NCI-H1417 (cell line): Measurements from ENCODE around the gene PRR20E.
"Not testable (repeated sequence)": the region's sequence is repeated elsewhere in the genome, so short reads cannot be mapped to it uniquely, and the experiment has no call there.

ENCODE experiments used
- DNase-seq, 3 experiments: peaks; one replicate each; lab custom pipeline; 2025; lab: John Stamatoyannopoulos, UW

PRR20E gene

DNA sequence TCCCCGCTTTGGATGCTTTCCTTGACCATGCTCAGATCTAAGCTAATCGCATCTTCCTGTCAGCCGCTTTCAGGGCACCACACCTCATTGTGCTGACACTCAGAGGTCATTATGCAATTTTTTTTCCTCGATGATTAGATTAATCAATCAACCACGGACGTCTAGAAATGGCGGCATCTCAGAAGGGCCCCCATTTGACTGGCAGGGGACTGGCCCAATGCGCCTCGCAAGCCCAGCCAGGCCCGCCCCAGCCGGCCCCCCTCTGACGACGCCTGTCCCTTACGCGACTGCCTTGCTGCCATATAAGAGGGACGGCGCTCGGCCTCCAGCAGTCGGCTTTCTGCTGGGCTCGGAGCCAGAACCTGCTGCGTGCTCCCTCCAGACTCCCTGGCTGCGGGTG is at the start of gene PRR20E:
Gene PRR20E, plus strand, starts transcription at position 301 of the 400 bp plus-strand sequence. CDS start 387 bp downstream, outside the sequence.
- not testable (repeated sequence) for DNase-seq

- no peak for DNase-seq
Observed at GRCh38 chr13:57123681-57124080, 43.3 kb upstream of the PRR20E start.

- no peak for DNase-seq
Observed at GRCh38 chr13:57128909-57129308, 38.1 kb upstream of the PRR20E start.

DNA sequence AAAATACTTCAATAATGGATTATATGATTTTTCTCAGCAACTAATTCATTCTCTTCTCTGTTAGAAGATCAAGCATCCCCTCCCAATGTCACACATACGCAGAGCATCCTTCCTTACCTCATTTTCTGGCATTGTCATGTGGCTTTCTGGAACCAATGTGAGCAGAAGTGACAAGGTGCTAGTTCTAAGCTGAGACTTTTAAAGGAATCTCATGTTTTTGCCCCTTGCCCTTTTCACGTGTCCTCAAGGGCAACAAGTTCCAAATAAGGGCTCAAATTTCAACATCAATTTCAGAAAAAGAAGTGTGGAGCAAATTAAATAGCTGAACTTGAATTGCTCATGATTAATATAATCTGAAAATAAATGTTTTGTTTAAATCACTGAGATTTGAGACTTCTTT is 30.9 kb upstream of the PRR20E start:
- no peak for DNase-seq

DNA sequence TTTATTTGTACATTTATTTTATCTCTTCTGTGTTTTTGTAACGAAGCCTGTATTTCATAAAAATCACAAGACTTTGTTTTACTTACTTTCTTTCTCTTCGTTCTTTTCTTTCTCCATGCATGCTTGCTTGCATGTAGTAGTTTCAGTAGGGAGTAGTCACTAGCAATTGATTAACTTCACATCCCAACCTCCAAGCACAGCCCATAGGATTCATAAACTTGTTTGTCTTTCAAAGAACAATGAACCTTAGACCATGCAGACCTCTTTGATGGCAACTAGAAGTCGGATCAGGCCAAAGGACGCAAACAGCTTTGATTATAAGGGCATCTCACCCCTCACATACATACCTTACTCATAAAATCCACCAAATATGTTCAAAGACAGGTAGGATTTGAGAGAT is 29.4 kb upstream of the PRR20E start:
- DNase-seq, result no peak

DNA sequence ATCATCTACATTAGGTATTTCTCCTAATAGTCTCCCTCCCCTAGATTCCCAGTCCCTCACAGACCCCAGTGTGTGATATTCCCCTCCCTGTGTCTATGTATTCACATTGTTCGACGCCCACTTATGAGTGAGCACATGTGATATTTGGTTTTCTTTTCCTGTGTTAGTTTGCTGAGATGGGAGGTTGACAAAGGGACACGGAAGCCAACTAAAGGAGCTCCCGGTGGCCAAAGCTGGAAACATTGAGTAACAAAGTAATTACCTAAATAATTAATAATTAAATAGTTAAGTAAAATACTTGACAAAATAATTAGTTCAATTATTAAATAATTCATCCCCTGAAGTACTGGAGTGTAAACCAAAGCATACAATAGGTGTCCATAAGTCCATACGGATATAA is 28.0 kb upstream of the PRR20E start:
- DNase-seq, result no peak

DNA sequence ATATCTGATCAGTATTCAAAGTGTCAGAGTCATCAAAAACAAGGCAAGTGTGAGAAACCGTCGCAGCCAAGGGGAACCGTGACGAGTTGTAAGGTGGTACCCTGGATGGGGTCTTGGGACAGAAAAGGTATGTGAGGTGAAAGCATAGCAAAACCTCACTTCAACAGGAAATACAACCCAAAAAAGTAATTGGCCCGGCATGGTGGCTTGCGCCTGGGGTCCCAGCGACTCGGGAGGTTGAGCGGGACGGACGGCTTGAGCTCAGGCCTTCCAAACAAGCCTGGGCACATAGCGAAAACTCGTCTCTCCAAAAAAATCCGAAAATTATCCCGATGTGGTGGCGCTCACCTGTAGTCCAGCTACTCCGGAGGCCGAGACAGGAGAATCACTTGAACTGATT is 27.2 kb upstream of the PRR20E start:
- not testable (repeated sequence) for DNase-seq

- DNase-seq, result not testable (repeated sequence)
Observed at GRCh38 chr13:57140235-57140968, 26.6 kb upstream of the PRR20E start, which contains the start of gene PRR20A. TSS of gene PRR20A (plus strand) at chr13:57140918. CDS start at chr13:57141305, 387 bp downstream.

DNA sequence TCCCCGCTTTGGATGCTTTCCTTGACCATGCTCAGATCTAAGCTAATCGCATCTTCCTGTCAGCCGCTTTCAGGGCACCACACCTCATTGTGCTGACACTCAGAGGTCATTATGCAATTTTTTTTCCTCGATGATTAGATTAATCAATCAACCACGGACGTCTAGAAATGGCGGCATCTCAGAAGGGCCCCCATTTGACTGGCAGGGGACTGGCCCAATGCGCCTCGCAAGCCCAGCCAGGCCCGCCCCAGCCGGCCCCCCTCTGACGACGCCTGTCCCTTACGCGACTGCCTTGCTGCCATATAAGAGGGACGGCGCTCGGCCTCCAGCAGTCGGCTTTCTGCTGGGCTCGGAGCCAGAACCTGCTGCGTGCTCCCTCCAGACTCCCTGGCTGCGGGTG is 19.8 kb upstream of the PRR20E start, which contains the start of gene PRR20B:
Gene PRR20B, plus strand, starts transcription at position 301 of the 400 bp plus-strand sequence. CDS start 387 bp downstream, outside the sequence.
- not testable (repeated sequence) for DNase-seq

DNA sequence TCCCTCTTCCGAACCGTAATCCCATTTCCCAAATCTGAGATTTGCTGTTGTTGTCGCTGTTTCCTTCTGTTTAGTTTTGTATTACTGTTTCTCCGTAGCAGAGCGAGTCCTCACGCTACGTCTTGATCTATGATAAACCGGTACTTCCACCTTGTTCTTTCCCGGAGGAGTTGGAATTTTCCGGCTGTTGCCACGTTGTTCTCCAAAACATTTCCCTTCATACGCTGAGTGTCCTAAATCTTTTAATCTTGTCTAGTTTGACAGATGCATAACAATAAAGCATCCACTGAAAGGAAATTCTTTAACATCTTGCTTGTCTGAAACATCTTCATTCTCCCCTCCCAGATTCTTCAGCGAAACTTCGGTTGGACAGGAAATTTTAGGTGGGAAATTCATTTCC is 18.9 kb upstream of the PRR20E start:
- not testable (repeated sequence) for DNase-seq

GRCh38 chr13:57153761-57154160 is 13.2 kb upstream of the PRR20E start, which contains the start of gene PRR20C:
TSS of gene PRR20C (plus strand) at chr13:57154061. CDS start at chr13:57154448, 387 bp downstream.
- DNase-seq, result not testable (repeated sequence)

GRCh38 chr13:57160332-57160731 is 6.7 kb upstream of the PRR20E start, which contains the start of gene PRR20D:
TSS of gene PRR20D (plus strand) at chr13:57160632. CDS start at chr13:57161019, 387 bp downstream.
- DNase-seq, result not testable (repeated sequence)

DNA sequence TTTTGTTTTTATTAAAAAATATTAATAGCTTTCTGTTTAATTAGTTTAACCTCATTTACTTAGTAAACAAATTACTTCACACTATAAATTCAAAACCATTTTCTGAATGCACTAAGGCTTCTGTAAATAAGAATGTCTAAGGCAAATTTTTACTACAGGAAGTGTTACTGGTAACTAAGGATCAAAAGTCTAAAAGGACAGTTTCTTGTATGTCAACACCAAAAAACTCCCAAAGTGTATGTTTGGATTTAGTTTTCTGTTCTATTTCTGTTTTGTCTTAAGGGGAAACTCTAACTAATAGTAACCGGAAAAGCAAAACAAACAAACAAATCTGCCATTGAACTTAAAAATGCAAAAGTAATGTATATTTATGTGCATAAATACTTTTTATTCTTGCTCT is 24.7 kb downstream of the PRR20E start:
- no peak for DNase-seq

DNA sequence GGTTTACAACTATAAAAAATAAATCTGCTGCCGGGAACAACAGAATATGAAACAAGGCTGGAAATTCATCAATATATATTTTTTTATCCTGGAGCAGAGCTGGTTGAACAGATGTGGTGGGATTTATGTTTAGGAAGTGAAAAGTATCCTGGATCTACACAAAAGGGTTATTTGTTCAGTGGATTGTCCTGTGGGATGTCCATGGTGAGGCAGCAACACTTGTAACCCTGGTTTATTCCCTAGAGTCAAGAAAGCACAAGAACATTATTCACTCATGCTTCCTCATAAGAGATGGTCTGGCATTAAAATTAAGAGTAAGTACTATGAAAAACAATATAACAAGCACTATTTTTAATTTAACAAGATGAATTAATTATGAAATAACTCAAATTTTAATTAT is 46.0 kb downstream of the PRR20E start:
- no peak for DNase-seq
